ENCODE data around the gene CDK5RAP1. TPM values are rescaled to one million over a fixed set of nuclear protein-coding genes. Genes with fewer than 3 reads are reported as not detected.
A peak's percentile ranks its signal among the peaks of the same experiment; 100 is the strongest.

The CDK5RAP1 gene
- total and polyA plus RNA-seq, 9 of the 15 experiments (the other 6 are each of a cell fraction or from before 2014, with no cell fraction given), result 41.6 to 127 (median 58.3) TPM

DNA sequence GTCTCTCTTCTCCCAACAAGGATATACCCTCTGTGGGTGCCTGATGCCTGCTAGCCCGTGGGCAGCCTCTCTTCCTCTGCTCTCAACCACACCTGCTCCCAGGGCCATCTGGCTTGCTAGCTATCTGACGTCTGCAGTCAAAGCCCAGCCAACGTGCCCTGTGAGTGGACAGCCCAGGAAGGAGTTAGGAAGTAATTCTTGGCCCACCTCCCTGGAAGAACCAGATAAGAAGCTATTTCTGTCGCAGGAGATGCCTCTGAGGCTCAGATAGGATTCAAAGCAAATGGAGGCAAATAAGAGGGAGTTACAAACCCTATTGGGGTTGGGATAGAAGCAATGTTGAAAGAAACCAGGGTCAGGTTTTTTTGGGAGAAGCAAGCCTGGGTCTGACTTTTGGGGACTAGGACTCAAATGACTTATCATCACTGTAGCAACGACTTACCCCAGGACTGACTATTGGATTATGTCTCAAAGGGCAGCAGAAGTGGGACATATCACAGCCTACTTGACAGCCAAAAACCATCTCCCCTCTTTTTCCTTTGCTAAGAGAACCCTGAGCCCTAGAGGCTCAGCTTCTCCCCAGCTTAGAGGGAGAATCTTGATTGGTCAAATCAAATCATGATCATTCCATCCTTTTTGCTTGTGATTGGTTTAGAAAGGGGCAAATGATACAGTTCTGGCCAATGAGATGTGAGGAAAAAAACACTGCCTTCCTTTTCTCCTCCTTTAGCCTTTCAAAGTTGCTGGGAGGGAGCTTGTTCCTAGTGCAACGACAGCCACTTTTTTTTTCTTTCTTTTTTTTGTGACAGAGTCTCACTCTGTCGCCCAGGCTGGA, 18.0 kb upstream of the CDK5RAP1 start (continued):
- TF ChIP-seq ZNF175 (CRISPR knock-in tag; IDR thresholded peaks at IDR 0.05; ENCODE audit: low read depth) (0 out of 2 replicates have a peak, but pooled peaks have one; percentile 39), ZNF184 (CRISPR knock-in tag; IDR thresholded peaks at IDR 0.05) (no peak), HLTF (IDR thresholded peaks at IDR 0.05) (peak; percentile 72; the same call in 1 of the 2 replicates), HNRNPL (IDR thresholded peaks at IDR 0.05; ENCODE audit: low read depth, low read length) (no peak), ATF7 (IDR thresholded peaks at IDR 0.05) (peak; percentile 65), MEIS2 (IDR thresholded peaks at IDR 0.05; ENCODE audit: partially characterized antibody) (peak; percentile 40), ZNF165 (CRISPR knock-in tag; IDR thresholded peaks at IDR 0.05; ENCODE audit: borderline replicate concordance) (no peak), KHSRP (IDR thresholded peaks at IDR 0.05) (0 out of 2 replicates have a peak, but pooled peaks have one; percentile 33), ASH1L (IDR thresholded peaks at IDR 0.05; ENCODE audit: borderline replicate concordance, low read depth, partially characterized antibody) (peak; percentile 58), NRF1 (conservative IDR thresholded peaks at IDR 0.05 in 1 of 2, IDR thresholded peaks at IDR 0.05 in 1 of 2) (peak; percentile 23 to 36; a peak in 2 of 4 replicates), RNF2 (IDR thresholded peaks at IDR 0.05) (peak; percentile 44; the same call in 1 of the 2 replicates), SMARCE1 (IDR thresholded peaks at IDR 0.05) (peak; percentile 71), ARHGAP35 (IDR thresholded peaks at IDR 0.05; ENCODE audit: partially characterized antibody) (no peak), PTRF (tag; IDR thresholded peaks at IDR 0.05) (no peak), ZNF589 (CRISPR knock-in tag; IDR thresholded peaks at IDR 0.05; ENCODE audit: low read depth) (peak; percentile 81), ARID1B (IDR thresholded peaks at IDR 0.05) (peak; percentile 96), GTF2B (IDR thresholded peaks at IDR 0.05; ENCODE audit: extremely low read depth, insufficient read length) (no peak), NFATC3 (IDR thresholded peaks at IDR 0.05) (peak; percentile 35; the same call in 1 of the 2 replicates), RCOR1 (IDR thresholded peaks at IDR 0.05; ENCODE audit: borderline replicate concordance in 1 of 2, low read depth in 2 of 2, low read length in 2 of 2) (peak; percentile 16 to 91; a peak in 2 of 4 replicates), SMARCA4 (IDR thresholded peaks at IDR 0.05) (peak; percentile 91), ZNF3 (CRISPR knock-in tag; IDR thresholded peaks at IDR 0.05) (no peak), ZKSCAN1 (IDR thresholded peaks at IDR 0.05; ENCODE audit: low read depth, low read length) (no peak)
- TF ChIP-seq, protein P1, sequence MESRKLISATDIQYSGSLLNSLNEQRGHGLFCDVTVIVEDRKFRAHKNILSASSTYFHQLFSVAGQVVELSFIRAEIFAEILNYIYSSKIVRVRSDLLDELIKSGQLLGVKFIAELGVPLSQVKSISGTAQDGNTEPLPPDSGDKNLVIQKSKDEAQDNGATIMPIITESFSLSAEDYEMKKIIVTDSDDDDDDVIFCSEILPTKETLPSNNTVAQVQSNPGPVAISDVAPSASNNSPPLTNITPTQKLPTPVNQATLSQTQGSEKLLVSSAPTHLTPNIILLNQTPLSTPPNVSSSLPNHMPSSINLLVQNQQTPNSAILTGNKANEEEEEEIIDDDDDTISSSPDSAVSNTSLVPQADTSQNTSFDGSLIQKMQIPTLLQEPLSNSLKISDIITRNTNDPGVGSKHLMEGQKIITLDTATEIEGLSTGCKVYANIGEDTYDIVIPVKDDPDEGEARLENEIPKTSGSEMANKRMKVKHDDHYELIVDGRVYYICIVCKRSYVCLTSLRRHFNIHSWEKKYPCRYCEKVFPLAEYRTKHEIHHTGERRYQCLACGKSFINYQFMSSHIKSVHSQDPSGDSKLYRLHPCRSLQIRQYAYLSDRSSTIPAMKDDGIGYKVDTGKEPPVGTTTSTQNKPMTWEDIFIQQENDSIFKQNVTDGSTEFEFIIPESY (CRISPR knock-in tag; IDR thresholded peaks at IDR 0.05), result no peak
- TF ChIP-seq, protein P2, sequence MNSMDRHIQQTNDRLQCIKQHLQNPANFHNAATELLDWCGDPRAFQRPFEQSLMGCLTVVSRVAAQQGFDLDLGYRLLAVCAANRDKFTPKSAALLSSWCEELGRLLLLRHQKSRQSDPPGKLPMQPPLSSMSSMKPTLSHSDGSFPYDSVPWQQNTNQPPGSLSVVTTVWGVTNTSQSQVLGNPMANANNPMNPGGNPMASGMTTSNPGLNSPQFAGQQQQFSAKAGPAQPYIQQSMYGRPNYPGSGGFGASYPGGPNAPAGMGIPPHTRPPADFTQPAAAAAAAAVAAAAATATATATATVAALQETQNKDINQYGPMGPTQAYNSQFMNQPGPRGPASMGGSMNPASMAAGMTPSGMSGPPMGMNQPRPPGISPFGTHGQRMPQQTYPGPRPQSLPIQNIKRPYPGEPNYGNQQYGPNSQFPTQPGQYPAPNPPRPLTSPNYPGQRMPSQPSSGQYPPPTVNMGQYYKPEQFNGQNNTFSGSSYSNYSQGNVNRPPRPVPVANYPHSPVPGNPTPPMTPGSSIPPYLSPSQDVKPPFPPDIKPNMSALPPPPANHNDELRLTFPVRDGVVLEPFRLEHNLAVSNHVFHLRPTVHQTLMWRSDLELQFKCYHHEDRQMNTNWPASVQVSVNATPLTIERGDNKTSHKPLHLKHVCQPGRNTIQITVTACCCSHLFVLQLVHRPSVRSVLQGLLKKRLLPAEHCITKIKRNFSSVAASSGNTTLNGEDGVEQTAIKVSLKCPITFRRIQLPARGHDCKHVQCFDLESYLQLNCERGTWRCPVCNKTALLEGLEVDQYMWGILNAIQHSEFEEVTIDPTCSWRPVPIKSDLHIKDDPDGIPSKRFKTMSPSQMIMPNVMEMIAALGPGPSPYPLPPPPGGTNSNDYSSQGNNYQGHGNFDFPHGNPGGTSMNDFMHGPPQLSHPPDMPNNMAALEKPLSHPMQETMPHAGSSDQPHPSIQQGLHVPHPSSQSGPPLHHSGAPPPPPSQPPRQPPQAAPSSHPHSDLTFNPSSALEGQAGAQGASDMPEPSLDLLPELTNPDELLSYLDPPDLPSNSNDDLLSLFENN (IDR thresholded peaks at IDR 0.05; ENCODE audit: low read depth in 2 of 2, low read length in 2 of 2), result peak in 1 of 2 experiments; percentile 80; a peak in 2 of 4 replicates
